Activated T-helper 1 cell treated with anti-CD3 and anti-CD28 coated beads, Interleukin-2, amount 50 U/mL, for 16 hours (primary cell): Measurements from ENCODE around the gene KANSL1.

Source experiments
- DNase-seq, 2 donors: peaks; one replicate each; pipeline ENCODE4 v3.0.0-alpha.2; 2020; ENCODE audit warnings: low read depth in 1 of 2, low spot score in 1 of 2

The KANSL1 gene

GRCh38 chr17:46140645-46141197 lies 52.5 kb downstream of the KANSL1 start:
- no peak for DNase-seq

GRCh38 chr17:46139432-46140210 lies 53.6 kb downstream of the KANSL1 start:
- DNase-seq, result no peak

GRCh38 chr17:46138473-46138872 lies 54.8 kb downstream of the KANSL1 start:
- DNase-seq, result no peak

- DNase-seq, result no peak
These were observed 56.4 kb downstream of the KANSL1 start for GRCh38 chr17:46136820-46137219.

- DNase-seq, result no peak
These were observed 57.2 kb downstream of the KANSL1 start for GRCh38 chr17:46135879-46136563.

- no peak for DNase-seq
These were observed 58.0 kb downstream of the KANSL1 start for GRCh38 chr17:46135126-46135812.

GRCh38 chr17:46129302-46129701 lies 63.9 kb downstream of the KANSL1 start:
- DNase-seq, result no peak

GRCh38 chr17:46128453-46128852 lies 64.8 kb downstream of the KANSL1 start:
- no peak for DNase-seq

GRCh38 chr17:46127524-46127923 lies 65.7 kb downstream of the KANSL1 start:
- DNase-seq, result no peak

GRCh38 chr17:46126840-46127239 lies 66.4 kb downstream of the KANSL1 start:
- DNase-seq, result no peak

- DNase-seq, result no peak
These were observed 67.4 kb downstream of the KANSL1 start for GRCh38 chr17:46125831-46126230.

GRCh38 chr17:46124695-46125592 lies 68.3 kb downstream of the KANSL1 start:
- DNase-seq, result no peak

GRCh38 chr17:46123607-46124006 lies 69.6 kb downstream of the KANSL1 start:
- no peak for DNase-seq

GRCh38 chr17:46122486-46122871 lies 70.8 kb downstream of the KANSL1 start:
- DNase-seq, result no peak

GRCh38 chr17:46121841-46122485 lies 71.3 kb downstream of the KANSL1 start:
- no peak for DNase-seq

GRCh38 chr17:46121165-46121764 lies 72.0 kb downstream of the KANSL1 start:
- DNase-seq, result no peak

GRCh38 chr17:46120537-46120936 lies 72.7 kb downstream of the KANSL1 start:
- DNase-seq, result no peak

- no peak for DNase-seq
These were observed 73.2 kb downstream of the KANSL1 start for GRCh38 chr17:46120078-46120477.

GRCh38 chr17:46118964-46119363 lies 74.3 kb downstream of the KANSL1 start:
- DNase-seq, result no peak
